ENCODE data around the gene TSFM.

The TSFM gene

GRCh38 chr12:57751432-57751787, 31.2 kb upstream of the TSFM start:
- peaks cover 38% of the 10 kb centered on the region for H3K4me1 ChIP-seq (ENCODE audit: low read depth, poor library complexity, severe bottlenecking)
- H3K4me2 ChIP-seq: peak overlapping the region; percentile 88
- TF ChIP-seq CTCF (conservative IDR thresholded peaks at IDR 0.05; ENCODE audit: low read depth, low read length): no peak
- H2AFZ ChIP-seq (ENCODE audit: low read depth): peak overlapping the region; percentile 35
- H3K79me2 ChIP-seq (ENCODE audit: insufficient read depth, low read depth): peaks cover 41% of the 10 kb centered on the region
- H4K20me1 ChIP-seq (ENCODE audit: insufficient read depth): no peaks in the 10 kb centered on the region
- peak overlapping the region; percentile 71 for H3K4me3 ChIP-seq (IDR thresholded peaks at IDR 0.05; ENCODE audit: insufficient read depth, low read depth, low read length)
- H3K9ac ChIP-seq: peak overlapping the region; percentile 90
- H3K36me3 ChIP-seq (ENCODE audit: insufficient read depth): peaks cover 28% of the 10 kb centered on the region
- peak overlapping the region; percentile 64 for H3K27ac ChIP-seq
- no peaks in the 10 kb centered on the region for H3K27me3 ChIP-seq (ENCODE audit: insufficient read depth, low read depth)

- H3K27me3 ChIP-seq (ENCODE audit: insufficient read depth, low read depth): no peaks in the 10 kb centered on the region
- peaks cover 28% of the 10 kb centered on the region for H3K36me3 ChIP-seq (ENCODE audit: insufficient read depth)
- peak within 1 kb of the TSS; percentile 90 for H3K9ac ChIP-seq
- peak within 1 kb of the TSS; percentile 71 for H3K4me3 ChIP-seq (IDR thresholded peaks at IDR 0.05; ENCODE audit: insufficient read depth, low read depth, low read length)
- no peaks in the 10 kb centered on the region for H4K20me1 ChIP-seq (ENCODE audit: insufficient read depth)
- no peak for TF ChIP-seq CTCF (conservative IDR thresholded peaks at IDR 0.05; ENCODE audit: low read depth, low read length)
- peak within 1 kb of the TSS; percentile 64 for H3K27ac ChIP-seq
- peaks cover 41% of the 10 kb centered on the region for H3K79me2 ChIP-seq (ENCODE audit: insufficient read depth, low read depth)
- H3K4me1 ChIP-seq (ENCODE audit: low read depth, poor library complexity, severe bottlenecking): peaks cover 42% of the 10 kb centered on the region
- H3K4me2 ChIP-seq: peak within 1 kb of the TSS; percentile 88
- peak within 1 kb of the TSS; percentile 52 for H2AFZ ChIP-seq (ENCODE audit: low read depth)
Measured at GRCh38 chr12:57751788-57752667, 30.6 kb upstream of the TSFM start, which contains the start of gene CDK4. Gene CDK4 (minus strand): TSS chr12:57752310. CDS start chr12:57751717, 593 bp downstream.

GRCh38 chr12:57752668-57753000, 30.0 kb upstream of the TSFM start:
- TF ChIP-seq CTCF (conservative IDR thresholded peaks at IDR 0.05; ENCODE audit: low read depth, low read length): no peak
- Histone ChIP-seq H3K79me2 (ENCODE audit: insufficient read depth, low read depth) (peaks cover 41% of the 10 kb centered on the region), H3K9ac (peak overlapping the region; percentile 6; the same call in 1 of the 2 replicates), H2AFZ (ENCODE audit: low read depth) (peak overlapping the region; percentile 52), H4K20me1 (ENCODE audit: insufficient read depth) (no peaks in the 10 kb centered on the region), H3K4me2 (peak overlapping the region; percentile 80), H3K36me3 (ENCODE audit: insufficient read depth) (peaks cover 28% of the 10 kb centered on the region), H3K27ac (peak overlapping the region; percentile 36; the same call in 1 of the 2 replicates), H3K4me1 (ENCODE audit: low read depth, poor library complexity, severe bottlenecking) (peaks cover 42% of the 10 kb centered on the region), H3K27me3 (ENCODE audit: insufficient read depth, low read depth) (no peaks in the 10 kb centered on the region), H3K4me3 (IDR thresholded peaks at IDR 0.05; ENCODE audit: insufficient read depth, low read depth, low read length) (no peak overlapping the region)

GRCh38 chr12:57753756-57754337, 28.7 kb upstream of the TSFM start:
- no peak for TF ChIP-seq CTCF (conservative IDR thresholded peaks at IDR 0.05; ENCODE audit: low read depth, low read length)
- Histone ChIP-seq H3K36me3 (ENCODE audit: insufficient read depth) (peaks cover 17% of the 10 kb centered on the region; the same call in 1 of the 2 replicates), H2AFZ (ENCODE audit: low read depth) (peak overlapping the region; percentile 38; the same call in 1 of the 2 replicates), H3K79me2 (ENCODE audit: insufficient read depth, low read depth) (peaks cover 36% of the 10 kb centered on the region), H3K27ac (no peak overlapping the region), H3K27me3 (ENCODE audit: insufficient read depth, low read depth) (no peaks in the 10 kb centered on the region), H3K4me3 (IDR thresholded peaks at IDR 0.05; ENCODE audit: insufficient read depth, low read depth, low read length) (no peak overlapping the region), H4K20me1 (ENCODE audit: insufficient read depth) (no peaks in the 10 kb centered on the region), H3K9ac (no peak overlapping the region), H3K4me2 (peak overlapping the region; percentile 80), H3K4me1 (ENCODE audit: low read depth, poor library complexity, severe bottlenecking) (peaks cover 42% of the 10 kb centered on the region)
